GM18873 (cell line): Measurements from ENCODE around the gene PRG2.
A peak's percentile ranks its signal among the peaks of the same experiment; 100 is the strongest.

ENCODE experiments used
- ATAC-seq: cut with Tn5 transposase; IDR thresholded peaks from one replicate; pipeline ENCODE4 v1.9.1; 2021; ENCODE audit warnings: mild to moderate bottlenecking, moderate library complexity, moderate number of reproducible peaks; ENCODE audit not compliant: unreplicated experiment, low FRiP score

The PRG2 gene, protein sequence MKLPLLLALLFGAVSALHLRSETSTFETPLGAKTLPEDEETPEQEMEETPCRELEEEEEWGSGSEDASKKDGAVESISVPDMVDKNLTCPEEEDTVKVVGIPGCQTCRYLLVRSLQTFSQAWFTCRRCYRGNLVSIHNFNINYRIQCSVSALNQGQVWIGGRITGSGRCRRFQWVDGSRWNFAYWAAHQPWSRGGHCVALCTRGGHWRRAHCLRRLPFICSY

DNA sequence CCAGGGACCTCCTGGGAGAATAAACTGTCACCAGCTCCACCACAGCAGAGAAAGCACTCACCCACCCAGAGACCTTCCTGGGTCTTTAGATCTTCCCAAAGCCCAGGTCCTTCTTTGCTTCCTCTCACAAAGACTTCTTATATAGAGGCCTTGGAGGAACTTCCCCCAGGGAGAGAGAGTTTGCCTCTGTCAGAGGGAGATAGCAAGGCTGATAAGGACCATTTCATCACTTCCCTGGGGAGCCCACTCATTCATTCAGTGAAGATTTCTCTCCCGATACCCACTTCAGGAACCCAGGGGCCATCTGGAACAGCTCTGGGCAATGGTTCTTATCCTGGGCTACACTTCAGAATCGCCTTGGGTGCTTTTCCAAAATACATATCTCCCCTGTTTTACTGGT is at the start of gene PRG2:
PRG2 (minus strand) TSS at position 116 of the 400 bp plus-strand sequence. CDS start 706 bp downstream, outside the sequence.
- ATAC-seq = no peak

DNA sequence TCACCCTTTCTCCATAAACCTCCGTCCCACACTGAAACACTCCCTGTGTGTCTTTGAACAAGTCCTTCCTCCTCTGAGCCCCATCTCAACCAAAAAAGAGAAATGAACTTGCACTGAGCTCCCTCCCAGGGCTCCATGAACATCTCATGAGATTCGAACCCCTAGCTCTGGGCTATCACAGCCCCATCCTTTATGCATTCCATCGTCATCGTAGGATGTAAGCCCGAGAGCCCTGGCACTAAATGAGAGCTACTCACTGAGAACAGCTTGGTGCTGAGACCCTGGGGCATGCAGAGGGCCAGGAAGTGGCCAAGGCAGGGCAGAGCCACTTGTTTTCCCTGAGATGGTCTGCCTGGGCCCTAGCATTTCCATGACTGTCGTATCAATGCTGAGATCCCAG is 49.3 kb upstream of the PRG2 start:
- no peak for ATAC-seq

DNA sequence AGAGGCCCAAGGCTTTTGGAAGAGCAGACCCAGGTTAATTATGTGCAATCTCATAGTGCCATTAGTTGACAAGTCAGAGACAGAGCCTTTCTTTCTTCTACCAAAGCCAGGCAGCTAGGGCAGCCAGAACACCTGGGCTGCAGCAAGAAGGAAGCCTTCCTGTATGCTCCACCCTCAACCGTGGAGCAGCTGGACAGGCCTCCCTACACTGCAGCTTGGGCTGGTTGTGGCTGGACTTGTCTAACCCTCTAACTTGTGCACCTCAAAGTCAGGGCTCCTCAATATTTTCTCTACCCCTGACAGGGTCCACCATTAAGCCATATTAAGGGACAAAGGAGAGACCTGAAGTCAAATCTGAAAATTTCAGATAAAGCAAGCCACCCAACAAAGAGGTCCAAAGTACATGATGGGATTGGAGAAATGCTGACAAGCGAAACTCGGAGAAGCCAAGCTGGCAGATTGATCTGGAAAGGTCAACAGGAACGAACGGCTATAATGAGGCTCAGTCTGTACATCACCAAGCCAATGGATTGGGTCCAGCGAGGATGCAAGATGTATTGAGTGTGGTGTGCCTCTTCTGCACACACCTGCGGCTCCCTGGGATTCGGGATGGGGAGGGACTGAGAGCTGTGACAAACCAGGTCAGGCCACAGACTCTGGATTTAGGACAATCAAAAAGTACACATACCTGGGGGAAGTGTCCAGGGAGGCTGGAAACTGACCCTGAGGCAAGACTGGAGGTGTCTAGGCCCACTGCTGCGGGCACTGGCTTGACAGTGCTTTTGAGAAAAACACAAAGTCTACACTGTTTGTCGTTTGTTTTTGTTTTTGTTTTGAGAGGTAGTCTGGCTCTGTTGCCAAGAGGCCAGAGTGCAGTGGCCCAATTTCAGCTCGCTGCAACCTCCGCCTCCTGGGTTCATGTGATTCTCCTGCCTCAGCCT is 48.2 kb upstream of the PRG2 start:
- ATAC-seq = no peak

DNA sequence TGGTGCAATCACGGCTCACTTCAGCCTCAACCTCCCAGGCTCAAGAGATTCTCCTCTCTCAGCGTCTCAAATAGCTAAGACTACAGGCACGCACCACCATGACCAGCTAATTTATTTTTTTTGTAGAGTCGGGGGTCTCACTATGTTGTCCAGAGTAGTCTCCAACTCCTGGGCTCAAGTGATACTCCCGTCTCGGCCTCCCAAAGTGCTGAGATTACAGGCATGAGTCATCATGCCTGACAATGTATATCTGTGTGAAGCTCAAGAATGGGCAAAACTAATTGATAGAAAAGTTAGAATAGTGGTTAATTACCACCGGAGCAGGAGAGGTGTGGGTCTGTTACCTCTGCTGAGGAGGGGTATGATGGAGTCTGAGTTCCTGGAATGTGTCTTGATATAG is 45.6 kb upstream of the PRG2 start:
- ATAC-seq = no peak

DNA sequence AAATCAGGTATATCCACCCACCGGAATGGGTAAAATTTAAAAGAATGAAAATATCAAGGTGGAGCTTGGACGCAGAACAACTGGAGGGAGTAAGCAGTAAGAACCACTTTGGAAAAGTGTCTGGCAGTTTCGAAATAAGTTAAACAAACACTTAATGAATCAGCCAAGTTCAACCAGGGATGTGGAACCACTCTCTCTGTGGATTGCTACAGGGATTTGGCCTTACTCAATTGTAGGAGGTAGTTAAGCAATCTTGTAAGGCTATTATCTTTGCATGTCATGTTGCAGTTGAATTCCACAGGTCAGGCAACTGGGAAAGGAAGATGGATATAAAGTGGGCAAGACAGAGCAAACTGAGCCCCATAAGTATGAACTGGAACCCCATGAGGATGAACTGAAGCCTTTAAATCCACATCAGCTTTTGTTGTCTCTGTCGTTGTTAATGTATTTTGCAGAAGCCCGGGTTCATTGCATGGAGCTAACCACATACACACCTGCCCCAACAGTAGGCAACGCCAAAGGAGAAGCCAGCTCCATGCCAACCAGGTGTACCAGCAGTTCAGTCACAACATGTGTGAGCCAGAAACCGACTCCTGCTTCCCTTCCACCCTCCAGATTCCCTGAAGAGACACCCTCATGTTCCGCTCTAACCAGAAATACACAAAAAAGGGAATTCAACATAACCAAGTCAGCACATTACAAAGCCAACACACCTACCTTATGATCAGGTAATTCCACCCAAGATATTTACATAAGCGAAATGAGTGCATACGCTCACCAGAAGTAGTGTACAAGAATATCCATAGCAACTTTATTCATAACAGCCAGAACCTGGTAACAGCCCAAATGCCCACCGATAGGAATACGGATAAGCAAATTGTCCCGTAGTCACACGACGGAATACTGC is 44.4 kb upstream of the PRG2 start:
- no peak for ATAC-seq

DNA sequence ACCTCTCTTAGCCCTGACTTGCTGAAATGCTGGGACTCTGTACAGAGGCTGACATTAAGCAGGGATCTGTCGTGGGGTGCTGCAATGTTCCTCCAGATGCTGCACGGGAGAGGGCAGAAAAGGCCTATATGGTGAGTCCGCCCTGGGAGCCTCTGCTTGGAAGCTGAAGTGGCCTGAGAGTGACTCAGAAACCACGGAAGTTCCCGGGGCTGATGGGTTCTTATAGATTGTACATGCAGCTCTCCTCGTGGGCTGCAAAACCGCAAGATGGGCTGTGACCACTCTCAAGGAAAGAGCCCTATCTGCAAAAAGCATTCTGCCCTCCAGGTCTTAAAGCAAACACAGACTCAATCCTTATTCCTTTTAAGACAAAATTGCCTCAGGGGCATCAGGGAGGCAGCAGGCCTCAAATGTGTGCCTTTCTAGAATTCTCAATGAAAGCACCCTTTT is 42.3 kb upstream of the PRG2 start:
- no peak for ATAC-seq

DNA sequence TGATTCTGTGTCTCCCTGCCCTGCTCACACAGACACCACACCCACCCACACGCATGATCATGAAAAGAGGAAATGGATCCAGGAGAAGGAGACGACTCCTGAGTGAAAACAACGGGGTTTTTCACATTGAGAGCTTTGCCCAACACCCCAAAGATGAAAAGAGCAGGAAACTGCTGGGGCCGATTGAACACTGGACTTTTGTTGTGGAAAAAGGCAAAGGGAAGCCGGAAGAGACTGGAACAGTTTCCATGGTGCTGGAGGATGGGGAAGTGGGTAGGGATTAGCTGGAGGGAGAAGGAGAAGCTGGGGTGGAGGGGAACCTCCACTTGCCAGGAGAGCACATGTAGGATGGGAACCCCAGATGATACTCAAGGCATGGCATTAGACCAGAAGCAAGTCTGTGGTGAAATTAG is 41.7 kb upstream of the PRG2 start:
- ATAC-seq = no peak

DNA sequence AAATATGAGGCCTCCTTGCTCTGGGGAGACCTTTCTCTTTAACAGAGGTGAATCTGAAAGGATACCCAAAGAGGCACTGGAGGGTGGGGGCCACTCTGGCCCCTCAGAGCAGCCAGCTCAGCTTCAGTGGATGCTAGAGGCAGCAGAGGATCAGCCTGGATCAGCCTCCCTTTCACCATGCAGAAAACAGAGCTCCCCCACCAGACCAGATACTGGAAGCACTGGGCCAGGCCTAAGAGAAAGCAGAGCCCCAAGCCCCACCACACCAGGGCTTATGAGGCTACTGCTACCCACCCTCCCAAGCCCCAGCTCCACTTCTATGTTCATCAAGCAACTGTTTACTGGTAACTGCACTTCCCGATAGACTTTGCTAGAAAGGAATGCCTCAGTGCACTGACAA is 40.5 kb upstream of the PRG2 start:
- ATAC-seq = no peak

DNA sequence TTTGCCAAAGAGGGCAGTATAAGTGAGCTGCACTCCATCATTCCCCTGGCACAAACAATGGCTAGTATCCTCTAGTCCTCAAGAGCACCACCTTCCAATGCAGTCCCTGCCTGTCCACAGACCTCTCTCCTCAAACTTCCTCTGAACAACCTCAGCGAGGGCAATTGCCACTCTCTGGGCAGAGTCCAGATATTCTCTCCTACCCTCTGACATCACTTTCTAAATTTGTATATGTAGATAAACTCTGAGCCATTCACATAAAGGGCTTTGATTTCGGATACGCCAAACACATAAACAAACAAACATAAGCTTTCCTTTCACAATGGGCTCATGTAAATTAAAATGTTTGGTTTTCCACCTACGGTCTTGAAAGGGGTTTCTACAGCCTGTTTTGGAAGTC is 39.5 kb upstream of the PRG2 start:
- ATAC-seq = no peak

DNA sequence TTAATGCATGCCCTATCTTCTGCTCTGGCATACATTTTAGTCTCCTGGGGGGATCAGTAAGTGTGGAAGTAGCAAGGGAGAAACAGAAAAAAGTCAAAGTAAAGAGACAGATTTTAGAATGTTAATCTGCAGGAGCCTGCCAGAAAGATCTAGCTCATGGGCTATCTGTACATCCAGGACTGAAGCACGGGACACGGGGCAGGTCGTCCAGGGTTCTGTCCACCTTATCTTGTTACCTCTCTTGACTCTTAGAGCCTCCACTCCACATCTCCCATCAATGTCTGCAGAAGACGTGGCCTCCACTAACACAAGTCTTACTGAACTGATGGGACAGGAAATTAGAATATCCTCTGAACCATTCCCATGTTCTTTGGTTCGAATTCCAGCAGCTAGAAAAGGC is 38.2 kb upstream of the PRG2 start:
- no peak for ATAC-seq

DNA sequence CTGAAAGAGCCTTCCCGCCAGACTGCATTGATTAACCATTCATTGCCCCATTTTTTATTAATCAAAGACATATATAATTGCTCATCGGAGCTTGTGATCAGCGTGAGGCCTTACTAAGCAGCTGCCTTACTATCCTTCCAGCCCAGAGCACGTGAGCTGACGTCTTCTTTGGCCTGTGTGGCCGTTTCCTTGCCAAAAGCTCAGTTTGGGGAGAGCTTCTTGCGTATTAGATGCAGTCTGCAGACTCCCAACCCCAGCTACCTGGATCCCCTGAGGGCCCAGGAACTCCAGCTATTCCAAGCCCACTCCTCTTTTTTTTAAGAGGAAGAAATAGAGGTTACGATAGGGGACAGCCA is 37.3 kb upstream of the PRG2 start:
- ATAC-seq = no peak

DNA sequence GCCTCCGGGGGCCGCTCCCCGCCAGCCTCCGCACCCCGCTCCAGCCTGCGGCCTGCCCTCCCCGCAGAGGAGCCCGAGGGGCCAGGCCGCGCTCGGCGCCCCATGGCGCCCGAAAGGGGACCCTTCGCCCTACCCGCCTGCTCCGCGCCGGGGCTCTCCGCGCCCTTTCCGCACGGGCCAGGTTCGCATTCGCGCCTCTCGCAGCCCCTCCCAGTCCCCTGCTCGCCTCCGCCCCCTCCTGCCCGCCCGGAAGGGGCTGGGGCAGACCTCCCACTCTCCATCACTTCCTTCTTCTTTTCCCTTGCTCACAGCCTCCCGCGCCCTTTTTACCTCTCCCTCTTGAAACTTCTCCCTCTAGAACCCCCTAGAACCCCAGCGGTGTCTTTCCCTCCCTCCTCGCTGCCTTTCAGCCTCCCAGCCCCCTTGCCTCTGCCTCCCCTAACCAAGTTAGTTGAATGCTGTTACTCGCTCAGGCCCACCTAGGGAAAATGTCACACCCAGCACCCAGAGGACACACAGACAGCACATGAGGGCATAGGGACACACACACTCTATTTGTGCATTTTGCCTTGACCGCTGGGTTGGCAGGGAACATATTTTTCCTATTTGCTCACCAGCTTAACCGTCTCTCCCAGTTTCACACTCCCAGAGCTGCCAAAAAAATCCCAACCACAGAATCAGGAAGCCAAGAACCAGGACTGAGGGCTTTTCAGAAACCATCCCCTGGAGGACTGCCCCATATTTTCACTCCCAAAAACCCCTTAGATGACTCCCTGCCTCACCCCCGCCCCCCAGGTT is 36.7 kb upstream of the PRG2 start, which contains the start of gene SLC43A3:
SLC43A3 (minus strand) TSS at position 193 of the 798 bp plus-strand sequence. CDS start 949 bp downstream, outside the sequence.
- ATAC-seq = peak; percentile 34

DNA sequence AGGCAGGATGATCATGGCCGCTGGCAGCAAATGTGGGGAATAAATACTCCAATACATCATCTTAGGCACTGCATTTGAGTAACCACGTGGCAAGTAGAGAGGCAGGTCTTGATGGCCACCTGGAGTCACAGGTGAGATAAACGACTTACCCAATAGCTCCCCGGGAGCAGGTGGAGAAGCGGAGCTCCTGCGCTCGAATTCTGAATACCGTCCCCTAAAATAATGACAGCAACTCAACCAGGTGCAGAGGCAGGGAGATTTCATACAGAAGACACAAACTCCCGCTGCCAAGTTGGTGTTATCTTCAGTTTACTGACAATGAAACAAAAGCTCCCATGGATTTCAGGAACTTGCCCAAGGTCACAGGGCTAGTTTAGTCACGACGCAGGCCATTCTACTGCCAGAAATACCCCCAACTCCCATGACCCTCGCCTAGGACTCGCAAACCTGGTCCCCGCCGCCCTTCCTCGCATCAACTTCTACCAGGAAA is 36.0 kb upstream of the PRG2 start:
- no peak for ATAC-seq

DNA sequence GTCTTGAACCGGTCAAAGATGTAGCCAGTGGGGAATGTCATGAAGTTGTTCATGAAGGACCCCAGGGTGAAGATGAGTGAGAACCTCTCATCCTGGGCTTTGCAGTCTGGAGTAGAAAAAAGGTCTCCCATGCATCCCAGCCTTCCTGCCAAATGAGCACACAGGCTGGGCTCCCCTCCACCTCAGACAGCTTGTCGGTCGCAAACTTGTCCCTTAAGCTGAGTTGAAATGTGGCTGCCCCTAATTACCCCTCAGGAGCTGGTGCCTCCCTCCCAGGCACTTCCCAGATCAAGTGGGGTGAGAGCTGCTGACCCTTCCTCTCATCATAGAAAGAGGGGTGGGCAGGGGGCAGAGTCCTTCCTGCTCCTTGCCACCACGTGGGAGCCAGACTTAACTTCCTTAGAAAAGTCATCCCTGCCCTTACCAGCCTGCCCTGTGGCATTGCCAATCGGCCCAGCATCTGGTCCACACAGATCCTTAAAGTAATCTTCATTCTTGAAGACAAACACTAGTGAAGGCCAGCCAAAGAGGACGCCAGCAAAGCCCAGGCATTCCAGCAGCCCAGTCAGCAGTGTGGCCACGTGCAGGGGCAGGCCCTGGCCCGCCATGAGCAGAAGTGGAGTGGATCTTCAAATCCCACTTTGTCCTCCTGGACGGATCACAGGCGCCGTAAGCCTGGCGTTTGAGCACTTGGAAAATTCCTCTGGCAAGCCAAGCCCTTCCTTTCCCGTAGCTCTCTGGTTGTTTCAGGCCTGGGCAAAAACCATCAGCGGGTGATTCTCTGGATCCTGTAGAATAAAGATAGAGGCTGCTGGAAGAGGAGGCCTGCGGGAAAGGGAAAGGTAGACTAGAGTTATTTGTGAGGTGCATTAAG is 35.4 kb upstream of the PRG2 start:
- ATAC-seq = no peak

DNA sequence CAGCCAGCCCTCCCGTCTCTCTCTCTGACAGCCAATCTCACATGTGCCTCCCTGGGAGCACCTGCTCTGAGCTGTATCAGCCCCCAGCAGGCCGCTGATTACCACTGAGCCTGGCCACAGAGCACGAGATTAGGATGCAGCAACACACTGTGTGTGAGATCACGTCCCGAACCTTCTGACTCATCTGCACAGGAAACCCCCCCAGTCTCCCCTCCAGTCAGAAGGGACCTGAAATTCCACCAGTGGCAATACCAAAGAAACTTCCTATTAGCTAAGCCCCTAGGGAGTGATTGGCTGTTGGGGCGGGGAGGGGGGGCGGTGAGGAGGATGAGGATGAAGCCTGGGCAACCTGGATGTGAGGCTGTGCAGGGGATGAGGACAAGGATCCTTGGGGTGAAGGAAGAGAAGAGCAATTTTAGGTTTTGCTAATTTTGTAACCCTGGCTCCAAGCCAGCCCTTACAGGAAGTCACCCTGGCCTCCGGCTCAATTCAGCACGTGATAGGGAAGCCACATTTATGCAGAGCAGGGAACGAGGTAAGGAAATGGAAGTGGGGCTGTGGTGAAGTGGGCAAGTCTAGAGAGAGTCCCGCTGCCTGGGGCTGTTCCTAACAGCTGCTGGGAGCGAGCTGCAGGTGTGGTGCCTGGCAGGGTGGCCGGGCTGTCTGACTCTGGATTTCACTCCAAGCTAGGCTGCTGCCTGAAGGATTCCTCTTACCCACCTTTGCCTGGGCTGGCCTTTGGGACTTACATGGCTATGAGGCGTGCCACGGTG is 34.5 kb upstream of the PRG2 start:
- peak; percentile 97 for ATAC-seq

DNA sequence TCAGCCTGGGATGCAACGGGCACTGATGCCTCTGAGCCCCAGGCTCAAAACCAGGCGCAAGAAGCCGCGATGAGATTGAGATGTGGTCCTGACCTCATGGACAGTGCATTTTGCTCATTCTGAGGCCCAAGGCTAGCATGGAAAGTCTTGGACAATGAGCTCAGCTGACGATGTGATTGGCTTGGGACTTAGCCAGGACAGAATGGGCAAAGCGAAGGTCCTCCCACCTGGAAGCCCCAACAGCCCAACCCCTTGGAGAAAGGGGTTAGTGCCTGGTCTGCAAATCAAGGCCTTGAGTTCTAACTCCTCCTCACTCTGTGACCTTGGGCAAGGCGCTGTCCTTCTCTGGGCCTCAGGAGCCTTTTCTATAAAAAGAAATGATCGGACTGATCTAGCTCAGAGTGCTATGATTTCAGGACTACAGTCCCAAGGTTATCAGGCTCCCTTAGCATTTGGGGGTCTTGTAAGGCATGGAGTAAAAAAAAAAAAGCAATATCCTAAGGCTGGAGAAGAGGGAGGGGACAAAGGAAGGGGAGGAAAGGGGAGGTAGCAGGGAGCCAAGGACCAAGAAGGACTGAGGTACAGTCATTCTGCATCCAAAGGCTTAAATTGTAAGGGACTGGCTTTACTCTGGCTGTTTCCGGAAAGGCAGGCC is 33.8 kb upstream of the PRG2 start:
- ATAC-seq = no peak

DNA sequence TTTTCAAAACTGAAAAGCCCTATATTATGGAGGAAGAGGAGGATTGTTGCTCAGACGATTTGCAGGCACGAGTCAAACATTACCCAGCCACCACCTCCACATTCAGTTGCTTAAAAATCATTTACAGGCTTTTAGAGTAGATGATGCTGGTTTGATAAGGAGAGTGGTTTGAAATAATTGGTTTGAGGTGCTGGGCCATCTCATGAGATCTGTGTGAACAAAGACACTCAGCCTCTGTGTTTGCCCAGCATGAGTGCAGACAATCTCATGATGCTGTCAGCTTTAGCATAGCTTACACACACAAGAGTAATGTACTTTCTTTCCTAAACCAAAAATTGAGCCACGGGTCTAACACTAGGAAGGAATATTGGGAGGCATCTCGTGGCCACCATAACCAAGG is 32.2 kb upstream of the PRG2 start:
- no peak for ATAC-seq

DNA sequence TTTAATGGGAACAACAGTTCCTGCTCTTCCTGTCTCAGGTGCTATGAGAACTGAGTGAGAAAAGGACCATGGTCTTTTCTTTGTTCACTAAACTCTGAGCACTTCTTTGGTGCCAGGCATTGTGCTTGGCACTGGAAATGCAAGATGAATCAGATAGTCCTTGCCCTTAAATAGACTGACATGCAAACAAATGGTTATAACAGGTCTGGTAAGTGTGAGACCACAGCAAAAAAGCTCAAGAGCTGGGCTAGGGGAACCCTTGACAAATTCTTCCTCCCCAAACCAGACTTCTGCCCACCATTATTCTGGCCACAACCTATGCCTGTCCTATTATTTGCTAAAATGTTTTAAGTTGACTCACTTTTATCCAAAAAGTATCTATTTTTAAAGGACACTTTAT is 31.4 kb upstream of the PRG2 start:
- ATAC-seq = no peak
